HEK293 (cell line): ENCODE results near the gene SLMAP.

Source experiments
- CTCF ChIA-PET: fragments of 350-600 bp; formaldehyde crosslinking; extraction: SDS; loops from one replicate; lab custom pipeline; 2021; ENCODE audit warnings: antibody characterized with exemption; lab: Yijun Ruan, JAX
- POLR2A ChIA-PET: fragments of 300-600 bp; formaldehyde crosslinking; extraction: SDS; loops from one replicate; lab custom pipeline; 2020; ENCODE audit warnings: antibody characterized with exemption, inconsistent platforms; lab: Yijun Ruan, JAX
- H3K27ac ChIP-seq: fragments of 200-500 bp; sonication (Bioruptor generic); 2 replicates; pipeline ENCODE4 v1.5.1; 2014; ENCODE audit warnings: low read depth, low read length, control low read depth, inconsistent platforms; ENCODE audit errors: extremely low read depth
- H3K36me3 ChIP-seq, 2 experiments: fragments of 200-500 bp in 1 of 2; sonication (Bioruptor generic) in 1 of 2; 1 replicate in 1 of 2; 2 replicates in 1 of 2; pipeline ENCODE4 v1.5.1; 2014 to 2017; ENCODE audit warnings: inconsistent platforms in 2 of 2, low read length in 2 of 2; ENCODE audit not compliant: control insufficient read depth in 2 of 2, insufficient read depth in 1 of 2
- H3K4me1 ChIP-seq: fragments of 200-500 bp; sonication (Bioruptor generic); 2 replicates; pipeline ENCODE4 v1.5.1; 2014; ENCODE audit warnings: mild to moderate bottlenecking, low read length, inconsistent platforms; ENCODE audit not compliant: control insufficient read depth, insufficient read depth
- H3K4me3 ChIP-seq: 2 replicates; pipeline ENCODE4 v1.5.1; 2011; ENCODE audit warnings: low read depth, mild to moderate bottlenecking, control low read depth, low read length, moderate library complexity
- H3K9me3 ChIP-seq: fragments of 200-500 bp; sonication (Bioruptor generic); 2 replicates; pipeline ENCODE4 v1.5.1; 2014; ENCODE audit warnings: low read depth, low read length, inconsistent platforms; ENCODE audit not compliant: control insufficient read depth, insufficient read depth
- ATF2 ChIP-seq: fragments of 450-650 bp; formaldehyde crosslinking; IDR thresholded peaks from 2 replicates; pipeline ENCODE4 v1.5.1; 2016; ENCODE audit warnings: missing biosample characterization, missing genetic modification characterization, low read depth
- BCL11B ChIP-seq: fragments of 450-650 bp; formaldehyde crosslinking; IDR thresholded peaks from 2 replicates; pipeline ENCODE4 v1.5.1; 2016; ENCODE audit warnings: low read depth, missing biosample characterization, missing genetic modification characterization
- FEZF1 ChIP-seq: fragments of 450-650 bp; formaldehyde crosslinking; IDR thresholded peaks from 2 replicates; pipeline ENCODE4 v1.5.1; 2016; ENCODE audit warnings: missing biosample characterization, missing genetic modification characterization
- KLF16 ChIP-seq: fragments of 450-650 bp; formaldehyde crosslinking; IDR thresholded peaks from 2 replicates; pipeline ENCODE4 v1.5.1; 2017; ENCODE audit warnings: missing biosample characterization, missing genetic modification characterization
- MYNN ChIP-seq: fragments of 450-650 bp; formaldehyde crosslinking; IDR thresholded peaks from 2 replicates; pipeline ENCODE4 v1.5.1; 2016; ENCODE audit warnings: missing biosample characterization, missing genetic modification characterization, borderline replicate concordance
- PATZ1 ChIP-seq: fragments of 450-650 bp; formaldehyde crosslinking; IDR thresholded peaks from 2 replicates; pipeline ENCODE4 v1.5.1; 2016; ENCODE audit warnings: missing biosample characterization, missing genetic modification characterization
- TCF7L2 ChIP-seq: IDR thresholded peaks from 2 replicates; pipeline ENCODE4 v1.6.1; 2011; ENCODE audit warnings: low read depth, mild to moderate bottlenecking, inconsistent platforms, low read length, moderate library complexity, borderline replicate concordance
- TSHZ1 ChIP-seq: fragments of 450-650 bp; formaldehyde crosslinking; IDR thresholded peaks from 2 replicates; pipeline ENCODE4 v1.5.1; 2016; ENCODE audit warnings: missing biosample characterization, missing genetic modification characterization, borderline replicate concordance
- ZBTB10 ChIP-seq: fragments of 450-650 bp; formaldehyde crosslinking; IDR thresholded peaks from 2 replicates; pipeline ENCODE4 v1.5.1; 2016; ENCODE audit warnings: missing biosample characterization, missing genetic modification characterization
- ZBTB20 ChIP-seq: fragments of 450-650 bp; formaldehyde crosslinking; IDR thresholded peaks from 2 replicates; pipeline ENCODE4 v1.5.1; 2016; ENCODE audit warnings: missing biosample characterization, missing genetic modification characterization
- ZBTB49 ChIP-seq: fragments of 450-650 bp; formaldehyde crosslinking; IDR thresholded peaks from 2 replicates; pipeline ENCODE4 v1.5.1; 2016; ENCODE audit warnings: missing biosample characterization, missing genetic modification characterization, low read depth
- ZEB2 ChIP-seq: fragments of 450-650 bp; formaldehyde crosslinking; IDR thresholded peaks from 2 replicates; pipeline ENCODE4 v1.5.1; 2016; ENCODE audit warnings: missing biosample characterization, missing genetic modification characterization
- ZNF112 ChIP-seq: fragments of 450-650 bp; formaldehyde crosslinking; IDR thresholded peaks from 2 replicates; pipeline ENCODE4 v1.5.0; 2017; ENCODE audit warnings: missing biosample characterization, missing genetic modification characterization
- ZNF211 ChIP-seq: fragments of 450-650 bp; formaldehyde crosslinking; IDR thresholded peaks from 2 replicates; pipeline ENCODE4 v1.5.1; 2016; ENCODE audit warnings: low read depth, missing biosample characterization, missing genetic modification characterization
- ZNF366 ChIP-seq: fragments of 450-650 bp; formaldehyde crosslinking; conservative IDR thresholded peaks from 2 replicates; pipeline ENCODE4 v1.5.1; 2016; ENCODE audit warnings: missing biosample characterization, missing genetic modification characterization
- ZNF473 ChIP-seq: fragments of 450-650 bp; formaldehyde crosslinking; IDR thresholded peaks from 2 replicates; pipeline ENCODE4 v1.5.1; 2017; ENCODE audit warnings: missing biosample characterization, missing genetic modification characterization
- ZNF514 ChIP-seq: fragments of 450-650 bp; formaldehyde crosslinking; IDR thresholded peaks from 2 replicates; pipeline ENCODE4 v1.5.1; 2016; ENCODE audit warnings: missing biosample characterization, missing genetic modification characterization
- ZNF596 ChIP-seq: fragments of 450-650 bp; IDR thresholded peaks from 2 replicates; pipeline ENCODE4 v1.5.0; 2018; ENCODE audit warnings: missing biosample characterization, mild to moderate bottlenecking, missing genetic modification characterization, moderate library complexity
- ZNF785 ChIP-seq: fragments of 450-650 bp; formaldehyde crosslinking; IDR thresholded peaks from 2 replicates; pipeline ENCODE4 v1.5.1; 2016; ENCODE audit warnings: missing biosample characterization, missing genetic modification characterization
- ZNF792 ChIP-seq: fragments of 450-650 bp; formaldehyde crosslinking; IDR thresholded peaks from 2 replicates; pipeline ENCODE4 v1.5.1; 2016; ENCODE audit warnings: missing biosample characterization, missing genetic modification characterization
- ZSCAN16 ChIP-seq: fragments of 450-650 bp; formaldehyde crosslinking; IDR thresholded peaks from 2 replicates; pipeline ENCODE4 v1.5.1; 2016; ENCODE audit warnings: missing biosample characterization, missing genetic modification characterization

The SLMAP gene

GRCh38 chr3:57706462-57706861 is 49.6 kb upstream of the SLMAP start:
- Histone ChIP-seq H3K27ac (no peak overlapping the region), H3K36me3 (no peaks in the 10 kb centered on the region), H3K9me3 (no peaks in the 10 kb centered on the region), H3K4me3 (no peak overlapping the region), H3K4me1 (no peaks in the 10 kb centered on the region)
- peak; percentile 42; the same call in 1 of the 2 replicates for TF ChIP-seq ATF2
- no peak for TF ChIP-seq PATZ1 (tag by site-specific recombination)
- CTCF ChIA-PET: no interaction called here
- POLR2A ChIA-PET: no interaction called here

- Histone ChIP-seq H3K4me1 (no peaks in the 10 kb centered on the region), H3K36me3 (no peaks in the 10 kb centered on the region), H3K9me3 (no peaks in the 10 kb centered on the region), H3K4me3 (no peak overlapping the region), H3K27ac (no peak overlapping the region)
- CTCF ChIA-PET: no interaction called here
- POLR2A ChIA-PET: no interaction called here
- TF ChIP-seq ZNF112 (tag by site-specific recombination): no peak
- TF ChIP-seq ZNF366: no peak
- no peak for TF ChIP-seq TSHZ1 (tag by site-specific recombination)
- no peak for TF ChIP-seq ZSCAN16 (tag by site-specific recombination)
- TF ChIP-seq ZNF785 (tag by site-specific recombination): no peak
- TF ChIP-seq BCL11B (tag by site-specific recombination): no peak
- TF ChIP-seq ZNF211 (tag by site-specific recombination): no peak
- no peak for TF ChIP-seq ZBTB20 (tag by site-specific recombination)
- no peak for TF ChIP-seq ZNF473 (tag by site-specific recombination)
- TF ChIP-seq MYNN (tag by site-specific recombination): no peak
- TF ChIP-seq TCF7L2: no peak
- TF ChIP-seq KLF16 (tag by site-specific recombination): no peak
Observed at GRCh38 chr3:57709031-57709430, 47.1 kb upstream of the SLMAP start.

- no peak overlapping the region for H3K27ac ChIP-seq
- H3K9me3 ChIP-seq: no peaks in the 10 kb centered on the region
- H3K4me1 ChIP-seq: no peaks in the 10 kb centered on the region
- H3K36me3 ChIP-seq: no peaks in the 10 kb centered on the region
- CTCF ChIA-PET: interaction anchor here (0.6 kb wide), 1 partner anchor 900 kb away, joined by 3 read pairs; no protein-coding TSS in a partner anchor
- H3K4me3 ChIP-seq: no peak overlapping the region
- POLR2A ChIA-PET: no interaction called here
- TF ChIP-seq ZBTB49 (tag by site-specific recombination): no peak
- TF ChIP-seq ZBTB10 (tag by site-specific recombination): no peak
- TF ChIP-seq FEZF1 (tag by site-specific recombination): no peak
- TF ChIP-seq ZNF596 (tag by site-specific recombination): no peak
- TF ChIP-seq ZEB2 (tag by site-specific recombination): no peak
- no peak for TF ChIP-seq ZNF792
- TF ChIP-seq ZSCAN16 (tag by site-specific recombination): no peak
- TF ChIP-seq ZNF514 (tag by site-specific recombination): no peak
Observed at GRCh38 chr3:57709559-57709958, 46.5 kb upstream of the SLMAP start.
